ENCODE measurements around the gene NHLRC2.
A peak's percentile ranks its signal among the peaks of the same experiment; 100 is the strongest.

The NHLRC2 gene

GRCh38 chr10:113849140-113849803 is 5.2 kb upstream of the NHLRC2 start:
- no peak for DNase-seq
- Mint-ChIP-seq H3K36me3 (peaks cover 12 to 24% of the 10 kb centered on the region in 2 donors), H3K27ac (no peak overlapping the region), H3K4me1 (peaks cover 10 to 21% of the 10 kb centered on the region in 2 donors), H3K4me3 (no peak overlapping the region), H3K9me3 (no peaks in the 10 kb centered on the region), H3K27me3 (no peaks in the 10 kb centered on the region)
- ATAC-seq (replicated peaks) = no peak

GRCh38 chr10:113849946-113850345 is 4.5 kb upstream of the NHLRC2 start:
- H3K36me3 Mint-ChIP-seq = peaks cover 12 to 19% of the 10 kb centered on the region in 2 donors
- ATAC-seq (replicated peaks) (no peak), DNase-seq (no peak)
- no peaks in the 10 kb centered on the region for H3K27me3 Mint-ChIP-seq
- H3K9me3 Mint-ChIP-seq = no peaks in the 10 kb centered on the region
- H3K4me1 Mint-ChIP-seq = peaks cover 10 to 21% of the 10 kb centered on the region in 2 donors
- no peak overlapping the region for H3K4me3 Mint-ChIP-seq
- H3K27ac Mint-ChIP-seq = no peak overlapping the region

DNA sequence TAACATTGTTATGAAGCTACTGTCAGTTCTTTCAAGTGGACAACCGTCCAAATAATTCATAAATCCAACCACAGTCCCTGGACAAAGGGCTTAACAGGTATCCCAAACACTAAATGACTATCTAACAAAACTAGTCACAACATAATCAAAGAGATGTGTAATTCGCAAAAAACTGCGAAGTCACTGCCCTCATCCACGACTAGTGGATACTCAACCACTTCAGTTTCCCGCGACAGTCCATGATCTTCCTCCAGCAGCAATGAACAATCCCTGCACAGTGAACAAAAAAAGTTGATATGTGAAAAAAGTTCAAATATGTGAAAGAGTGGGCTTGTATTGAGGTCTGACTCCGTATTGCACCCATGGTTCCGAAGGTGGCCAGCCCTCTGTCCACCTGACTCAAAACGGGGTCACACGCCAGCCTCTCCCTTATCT is 866 bp upstream of the NHLRC2 start:
- H3K9me3 Mint-ChIP-seq = no peaks in the 10 kb centered on the region
- peaks cover 18 to 37% of the 10 kb centered on the region in 2 donors for H3K4me1 Mint-ChIP-seq
- H3K27ac Mint-ChIP-seq = peak overlapping the region; percentile 94
- DNase-seq (no peak), ATAC-seq (replicated peaks) (no peak)
- H3K36me3 Mint-ChIP-seq = peaks cover 6 to 7% of the 10 kb centered on the region in 2 donors
- no peaks in the 10 kb centered on the region for H3K27me3 Mint-ChIP-seq
- H3K4me3 Mint-ChIP-seq = peak overlapping the region; percentile 91 to 97

DNA sequence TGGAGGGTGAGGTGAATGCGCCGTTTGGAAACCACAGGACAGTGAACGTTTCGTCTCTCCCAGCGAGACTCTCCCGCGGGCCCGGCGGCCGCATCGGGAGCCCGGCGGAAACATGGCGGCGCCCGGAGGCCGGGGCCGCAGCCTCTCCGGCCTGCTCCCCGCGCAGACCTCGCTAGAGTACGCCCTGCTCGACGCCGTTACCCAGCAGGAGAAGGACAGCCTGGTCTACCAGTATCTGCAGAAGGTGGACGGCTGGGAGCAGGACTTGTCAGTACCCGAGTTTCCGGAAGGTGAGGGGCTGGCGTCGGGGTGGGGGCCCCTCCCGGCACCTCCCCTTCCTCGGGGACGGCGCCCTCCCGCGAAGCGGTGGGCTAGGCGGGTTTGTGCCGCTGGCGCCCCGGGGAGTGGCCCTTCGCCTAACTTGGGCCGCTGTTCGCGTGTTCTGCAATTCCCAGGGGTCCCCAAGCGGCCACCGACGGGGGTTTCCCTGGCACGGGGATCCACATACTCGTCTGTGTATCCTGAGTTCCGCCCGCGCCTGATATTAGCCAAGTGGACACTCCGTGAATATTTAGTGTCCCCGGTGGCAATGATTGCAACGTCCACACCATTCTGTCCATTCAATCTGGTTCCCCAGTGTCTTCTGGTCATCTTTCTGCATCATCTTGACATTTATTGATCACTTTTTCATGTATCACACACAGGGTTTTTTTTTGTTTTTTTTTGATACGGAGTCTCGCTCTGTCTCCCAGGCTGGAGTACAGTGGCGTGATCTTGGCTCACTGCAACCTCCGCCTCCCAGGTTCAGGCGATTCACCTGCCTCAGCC is 514 bp downstream of the NHLRC2 start:
- peak; percentile 73 to 74 for ATAC-seq (replicated peaks)
- Mint-ChIP-seq H3K27ac (peak overlapping the region; percentile 94), H3K27me3 (no peaks in the 10 kb centered on the region), H3K4me1 (peaks cover 23 to 38% of the 10 kb centered on the region in 2 donors), H3K4me3 (peak overlapping the region; percentile 91 to 97), H3K36me3 (peaks cover 6 to 7% of the 10 kb centered on the region in 2 donors), H3K9me3 (no peaks in the 10 kb centered on the region)
- peak; percentile 80 for DNase-seq

DNA sequence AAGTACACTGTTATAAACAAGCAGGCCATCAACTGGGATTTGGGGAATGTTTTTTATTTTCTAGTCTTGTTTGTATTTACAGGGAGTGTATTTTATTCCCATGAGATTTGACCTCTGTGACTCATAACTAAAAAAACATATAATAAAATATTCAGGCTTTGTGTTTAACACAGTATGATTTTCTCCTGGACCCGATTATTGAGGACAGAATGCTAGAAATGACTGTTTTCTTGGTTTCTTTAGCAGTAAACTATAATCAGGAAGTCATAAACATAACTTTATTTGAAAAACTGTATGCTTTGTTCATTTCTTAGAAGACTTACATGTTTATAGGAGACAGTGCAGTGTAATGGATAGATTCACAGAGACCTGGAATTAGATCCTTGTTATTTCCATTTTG is 2.1 kb downstream of the NHLRC2 start:
- no peak for ATAC-seq (replicated peaks)
- Mint-ChIP-seq H3K36me3 (peaks cover 20% of the 10 kb centered on the region in 2 donors), H3K27me3 (no peaks in the 10 kb centered on the region), H3K27ac (no peak overlapping the region), H3K4me3 (peak overlapping the region; percentile 17 to 43), H3K4me1 (peaks cover 27 to 50% of the 10 kb centered on the region in 2 donors), H3K9me3 (peaks cover 5 to 7% of the 10 kb centered on the region in 2 donors)
- DNase-seq = no peak

DNA sequence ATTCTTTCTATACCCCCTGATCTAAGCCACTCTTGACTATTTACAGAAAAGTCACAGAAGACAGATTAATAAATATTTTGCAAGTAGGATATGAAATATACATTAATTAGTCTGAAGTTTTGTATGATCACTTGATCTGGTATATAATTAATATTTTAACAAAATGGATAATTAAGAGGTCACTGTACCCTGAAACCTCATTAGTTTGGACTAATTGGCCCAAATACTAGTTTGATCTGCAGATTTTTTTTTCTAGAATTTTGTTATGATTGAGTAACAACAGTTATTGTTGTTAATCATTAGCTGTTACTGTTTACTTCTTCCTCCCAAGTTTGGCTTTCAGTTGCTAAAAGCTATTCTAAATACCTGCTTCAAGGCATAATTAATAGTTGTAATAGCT is 2.7 kb downstream of the NHLRC2 start:
- H3K4me3 Mint-ChIP-seq = no peak overlapping the region
- no peak for ATAC-seq (replicated peaks)
- H3K36me3 Mint-ChIP-seq = peaks cover 20 to 21% of the 10 kb centered on the region in 2 donors
- no peaks in the 10 kb centered on the region for H3K27me3 Mint-ChIP-seq
- DNase-seq = no peak
- peaks cover 27 to 50% of the 10 kb centered on the region in 2 donors for H3K4me1 Mint-ChIP-seq
- H3K27ac Mint-ChIP-seq = no peak overlapping the region
- peaks cover 5 to 7% of the 10 kb centered on the region in 2 donors for H3K9me3 Mint-ChIP-seq

GRCh38 chr10:113858541-113858940 is 4.1 kb downstream of the NHLRC2 start:
- H3K4me3 Mint-ChIP-seq = no peak overlapping the region
- DNase-seq (no peak), ATAC-seq (replicated peaks) (no peak)
- peaks cover 22 to 30% of the 10 kb centered on the region in 2 donors for H3K36me3 Mint-ChIP-seq
- H3K27ac Mint-ChIP-seq = no peak overlapping the region
- H3K9me3 Mint-ChIP-seq = peaks cover 5 to 7% of the 10 kb centered on the region in 2 donors
- H3K27me3 Mint-ChIP-seq = no peaks in the 10 kb centered on the region
- H3K4me1 Mint-ChIP-seq = peaks cover 26 to 48% of the 10 kb centered on the region in 2 donors

- ATAC-seq (replicated peaks) (peak; percentile 27 to 29), DNase-seq (no peak)
- H3K27me3 Mint-ChIP-seq = no peaks in the 10 kb centered on the region
- H3K4me3 Mint-ChIP-seq = no peak overlapping the region
- peaks cover 24 to 44% of the 10 kb centered on the region in 2 donors for H3K4me1 Mint-ChIP-seq
- peaks cover 29 to 37% of the 10 kb centered on the region in 2 donors for H3K36me3 Mint-ChIP-seq
- H3K9me3 Mint-ChIP-seq = peaks cover 7% of the 10 kb centered on the region in 2 donors
- H3K27ac Mint-ChIP-seq = no peak overlapping the region
These were observed 4.8 kb downstream of the NHLRC2 start for GRCh38 chr10:113859261-113859660.

DNA sequence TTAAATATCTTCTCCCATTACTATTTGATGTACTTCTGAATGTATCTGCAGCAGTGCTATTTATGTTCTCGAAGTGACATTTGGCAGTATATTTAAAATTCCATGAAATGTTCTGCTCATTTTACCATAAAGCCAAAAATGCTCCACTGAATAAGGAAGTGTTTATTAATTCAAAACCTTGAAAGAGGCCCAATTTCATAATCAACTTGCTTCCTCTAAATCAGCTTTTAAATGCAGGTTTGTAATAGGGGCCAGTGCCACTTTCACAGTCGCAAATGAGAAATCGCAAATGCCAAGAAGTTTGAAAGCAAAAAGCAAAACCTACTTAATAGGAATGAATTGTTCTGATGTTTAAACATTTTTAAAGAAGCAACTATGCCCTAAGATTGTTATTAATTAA is 11.4 kb downstream of the NHLRC2 start:
- H3K36me3 Mint-ChIP-seq = peaks cover 22 to 36% of the 10 kb centered on the region in 2 donors
- ATAC-seq (replicated peaks) (no peak), DNase-seq (no peak)
- no peak overlapping the region for H3K27ac Mint-ChIP-seq
- peaks cover 9 to 27% of the 10 kb centered on the region in 2 donors for H3K4me1 Mint-ChIP-seq
- H3K9me3 Mint-ChIP-seq = peaks cover 5% of the 10 kb centered on the region in 2 donors
- no peaks in the 10 kb centered on the region for H3K27me3 Mint-ChIP-seq
- H3K4me3 Mint-ChIP-seq = no peak overlapping the region

DNA sequence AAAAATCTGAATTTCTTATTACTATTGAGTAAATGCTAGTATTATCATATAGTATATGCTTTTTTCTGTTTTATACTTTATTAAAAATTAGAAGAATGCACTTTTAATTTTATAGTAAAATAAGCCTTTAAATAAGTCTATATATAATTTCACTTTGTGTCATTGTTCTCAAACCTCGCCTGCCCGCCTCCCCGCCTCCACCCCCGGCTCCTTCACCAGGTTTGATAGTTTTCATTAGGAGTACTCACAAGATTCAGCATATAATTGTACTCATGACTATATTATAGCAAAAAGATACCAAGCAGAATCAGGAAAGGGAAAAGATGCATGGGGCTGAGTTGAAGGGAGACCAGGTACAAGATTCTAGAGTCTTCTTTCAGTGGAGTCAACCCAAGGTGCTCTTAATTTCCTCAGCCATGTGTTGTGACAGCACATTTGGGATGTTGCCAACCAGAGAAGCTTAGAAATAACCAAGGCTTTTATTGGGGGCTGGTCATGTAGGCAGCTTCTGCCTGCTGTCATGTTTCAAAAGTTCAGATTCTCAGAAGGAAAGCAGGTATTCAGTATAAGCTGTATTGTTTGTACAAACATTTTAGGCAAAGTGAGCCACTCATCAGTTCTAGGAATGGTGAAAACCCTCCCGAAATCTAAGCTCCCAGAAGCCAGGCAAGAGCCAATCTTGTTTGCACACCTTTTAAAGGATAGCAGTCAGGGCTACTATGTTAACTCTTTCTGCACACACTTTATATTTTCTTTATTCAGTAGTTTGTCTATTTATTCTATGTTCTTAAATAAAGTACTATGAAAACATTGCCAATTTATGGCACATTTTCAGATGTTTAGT is 12.3 kb downstream of the NHLRC2 start:
- H3K36me3 Mint-ChIP-seq = peaks cover 18 to 32% of the 10 kb centered on the region in 2 donors

GRCh38 chr10:113867904-113868303 is 13.4 kb downstream of the NHLRC2 start:
- DNase-seq (no peak), ATAC-seq (replicated peaks) (no peak)
- H3K4me1 Mint-ChIP-seq = peaks cover 8 to 35% of the 10 kb centered on the region in 2 donors
- peaks cover 0 to 2% of the 10 kb centered on the region in 2 donors for H3K9me3 Mint-ChIP-seq
- H3K27ac Mint-ChIP-seq = no peak overlapping the region
- H3K36me3 Mint-ChIP-seq = peaks cover 24 to 36% of the 10 kb centered on the region in 2 donors
- H3K27me3 Mint-ChIP-seq = no peaks in the 10 kb centered on the region
- H3K4me3 Mint-ChIP-seq = no peak overlapping the region

More for the DNA sequence above, 12.3 kb downstream of the NHLRC2 start:
- H3K27ac Mint-ChIP-seq = no peak overlapping the region
- no peak overlapping the region for H3K4me3 Mint-ChIP-seq
- H3K4me1 Mint-ChIP-seq = peaks cover 8 to 26% of the 10 kb centered on the region in 2 donors
- peaks cover 0 to 2% of the 10 kb centered on the region in 2 donors for H3K9me3 Mint-ChIP-seq
- no peak for DNase-seq
- no peak for ATAC-seq (replicated peaks)
- H3K27me3 Mint-ChIP-seq = no peaks in the 10 kb centered on the region

DNA sequence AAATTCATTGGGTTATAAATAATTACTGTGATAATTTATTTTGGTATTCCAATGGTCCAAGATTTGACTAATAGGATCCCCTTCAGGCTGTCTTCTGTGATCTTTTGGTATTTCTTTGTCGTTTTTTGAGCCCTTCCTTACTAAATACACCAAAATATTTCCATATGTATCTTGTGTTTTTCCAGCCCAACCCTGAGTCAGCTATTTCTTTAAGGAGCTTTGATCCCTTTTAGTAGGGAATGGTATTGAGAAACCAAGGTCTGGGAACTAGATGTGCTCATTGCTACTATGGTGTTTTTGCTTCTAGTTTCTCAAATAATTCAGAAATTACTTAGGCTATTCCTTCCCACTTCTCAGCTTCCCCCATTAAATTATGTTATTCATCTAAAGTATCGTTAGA is 15.3 kb downstream of the NHLRC2 start:
- DNase-seq (no peak), ATAC-seq (replicated peaks) (no peak)
- Mint-ChIP-seq H3K27me3 (no peaks in the 10 kb centered on the region), H3K27ac (no peak overlapping the region), H3K36me3 (peaks cover 15 to 32% of the 10 kb centered on the region in 2 donors), H3K4me3 (no peak overlapping the region), H3K4me1 (peaks cover 15 to 47% of the 10 kb centered on the region in 2 donors), H3K9me3 (no peaks in the 10 kb centered on the region)

DNA sequence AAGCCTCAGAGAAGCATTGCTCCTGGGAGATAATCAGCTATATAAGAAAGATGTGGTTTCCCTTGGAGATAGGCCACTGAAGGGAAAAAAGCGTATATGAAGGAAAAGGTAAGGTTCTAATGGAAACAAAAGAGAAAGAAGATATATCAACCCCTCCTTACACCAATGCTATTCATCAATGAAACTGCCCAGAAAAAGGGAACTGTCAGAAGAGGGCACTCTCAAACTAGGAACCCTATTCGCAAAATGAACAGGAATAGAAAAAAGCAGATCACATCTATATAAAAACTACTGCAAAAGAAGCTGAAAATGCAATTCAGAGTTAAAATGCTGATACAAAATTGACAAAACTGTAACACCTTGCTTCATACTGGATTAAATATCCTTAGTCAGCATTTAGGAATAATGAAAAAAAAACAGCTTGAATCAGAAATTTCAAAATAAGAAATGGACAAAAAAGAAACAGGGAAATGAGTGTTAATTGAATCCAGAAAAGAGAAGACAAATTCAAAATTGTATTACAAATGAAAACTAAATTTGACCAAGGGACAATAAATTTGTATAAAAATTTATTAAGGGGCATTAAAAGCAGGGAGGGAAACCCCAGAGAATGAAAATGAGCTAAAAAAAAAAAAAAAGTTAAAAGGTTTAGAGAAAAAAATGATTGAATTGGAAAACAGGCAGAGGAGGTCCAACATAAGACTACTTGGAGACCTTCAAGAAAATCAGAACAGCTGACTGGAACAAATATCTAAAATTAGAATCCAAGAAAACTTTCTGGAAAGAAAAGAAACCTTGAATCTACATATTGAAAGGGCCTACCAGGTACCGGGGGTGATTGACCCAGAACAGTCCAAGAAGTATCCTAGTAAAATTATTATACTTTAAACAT is 17.9 kb downstream of the NHLRC2 start:
- DNase-seq (no peak), ATAC-seq (replicated peaks) (peak; percentile 39 to 54)
- Mint-ChIP-seq H3K36me3 (peaks cover 15 to 39% of the 10 kb centered on the region in 2 donors), H3K4me3 (no peak overlapping the region), H3K27ac (no peak overlapping the region), H3K9me3 (no peaks in the 10 kb centered on the region), H3K4me1 (peaks cover 14 to 57% of the 10 kb centered on the region in 2 donors), H3K27me3 (no peaks in the 10 kb centered on the region)

Data from stimulated activated naive B cell treated with anti-CD40 and anti-IgM and Interleukin-4, amounts not matched to agents 10 μg/mL and 1 μg/mL and 100 μg/mL, for 72 hours (primary cell).